GM19455 (cell line): ENCODE data around the gene TRIP10.
"Not testable (repeated sequence)": the region's sequence is repeated elsewhere in the genome, so short reads cannot be mapped to it uniquely, and the experiment has no call there.

Source experiments
- ATAC-seq: cut with Tn5 transposase; IDR thresholded peaks from one replicate; pipeline ENCODE4 v1.9.1; 2021; ENCODE audit not compliant: unreplicated experiment

The TRIP10 gene

GRCh38 chr19:6740589-6741343, 1.3 kb downstream of the TRIP10 start:
- ATAC-seq: no peak

GRCh38 chr19:6743066-6743465, 3.6 kb downstream of the TRIP10 start:
- no peak for ATAC-seq

- ATAC-seq: no peak
Measured at GRCh38 chr19:6743714-6744380, 4.4 kb downstream of the TRIP10 start.

- no peak for ATAC-seq
Measured at GRCh38 chr19:6744381-6745301, 5.2 kb downstream of the TRIP10 start.

GRCh38 chr19:6745965-6746364, 6.5 kb downstream of the TRIP10 start:
- ATAC-seq: no peak

GRCh38 chr19:6748543-6748942, 9.1 kb downstream of the TRIP10 start:
- ATAC-seq: not testable (repeated sequence)

GRCh38 chr19:6750062-6750461, 10.6 kb downstream of the TRIP10 start:
- ATAC-seq: no peak

- no peak for ATAC-seq
Measured at GRCh38 chr19:6751189-6751588, 11.7 kb downstream of the TRIP10 start.

GRCh38 chr19:6752256-6753177, 13.0 kb downstream of the TRIP10 start:
- ATAC-seq: no peak

- peak; percentile 72 for ATAC-seq
Measured at GRCh38 chr19:6753178-6754031, 13.9 kb downstream of the TRIP10 start.

- no peak for ATAC-seq
Measured at GRCh38 chr19:6754136-6754535, 14.7 kb downstream of the TRIP10 start.

GRCh38 chr19:6754653-6755463, 15.4 kb downstream of the TRIP10 start:
- ATAC-seq: no peak

GRCh38 chr19:6760606-6761005, 21.1 kb downstream of the TRIP10 start:
- ATAC-seq: no peak

- ATAC-seq: no peak
Measured at GRCh38 chr19:6761053-6761676, 21.7 kb downstream of the TRIP10 start.

GRCh38 chr19:6762253-6762797, 22.8 kb downstream of the TRIP10 start:
- ATAC-seq: not testable (repeated sequence)

- ATAC-seq: no peak
Measured at GRCh38 chr19:6765738-6766356, 26.4 kb downstream of the TRIP10 start.

GRCh38 chr19:6766357-6767080, 27.0 kb downstream of the TRIP10 start:
- ATAC-seq: no peak
